Panc1 (cell line): ENCODE data around the gene UCP1. TPM values are rescaled to one million over a fixed set of nuclear protein-coding genes. Genes with fewer than 3 reads are reported as not detected.

Experiments
- ATAC-seq: fragments of 200-7000 bp; cut with Tn5 transposase; 2 replicates; pipeline ENCODE4 v1.9.1; 2020; ENCODE audit warnings: mild to moderate bottlenecking, moderate library complexity
- BruUV-seq: library from RNA; stranded (reverse); fragments of 400-500 nt; replicated peaks from 2 replicates; lab custom pipeline; 2021; lab: Mats Ljungman, UMichigan
- CTCF ChIA-PET: fragments of 300-600 bp; sonication (Branson Sonifier 250); formaldehyde crosslinking; loops from one replicate; lab custom pipeline; 2022; ENCODE audit warnings: antibody characterized with exemption; lab: Charles Lee
- POLR2A ChIA-PET: fragments of 300-600 bp; sonication (Branson Sonifier 250); formaldehyde crosslinking; loops from one replicate; lab custom pipeline; 2022; ENCODE audit warnings: antibody characterized with exemption; lab: Charles Lee
- DNase-seq: peaks from one replicate; pipeline ENCODE4 v3.0.0-alpha.2; 2010; ENCODE audit warnings: low read depth, low spot score
- H3K27ac ChIP-seq: 2 replicates; pipeline ENCODE4 v1.5.1; 2011; ENCODE audit warnings: mild to moderate bottlenecking, low read length, inconsistent platforms
- H3K27me3 ChIP-seq: fragments of 200-500 bp; sonication (Bioruptor generic); 2 replicates; pipeline ENCODE4 v1.6.0; 2014; ENCODE audit warnings: low read length, inconsistent platforms; ENCODE audit not compliant: control insufficient read depth, insufficient read depth
- H3K36me3 ChIP-seq: fragments of 200-500 bp; sonication (Bioruptor generic); 2 replicates; pipeline ENCODE4 v1.5.1; 2014; ENCODE audit warnings: inconsistent platforms, mild to moderate bottlenecking, low read length, moderate library complexity; ENCODE audit not compliant: control insufficient read depth, insufficient read depth
- H3K4me1 ChIP-seq: 2 replicates; pipeline ENCODE4 v1.5.1; 2011; ENCODE audit warnings: inconsistent platforms, mild to moderate bottlenecking, low read length, moderate library complexity; ENCODE audit not compliant: control insufficient read depth, insufficient read depth
- H3K4me3 ChIP-seq, 2 experiments: 2 replicates each; pipeline ENCODE4 v1.5.1; 2011 to 2012; ENCODE audit warnings: low read depth in 2 of 2, low read length in 2 of 2, mild to moderate bottlenecking in 2 of 2, inconsistent platforms in 1 of 2, moderate library complexity in 1 of 2
- H3K9me3 ChIP-seq: fragments of 200-500 bp; sonication (Bioruptor generic); 2 replicates; pipeline ENCODE4 v1.5.1; 2014; ENCODE audit warnings: low read depth, mild to moderate bottlenecking, inconsistent platforms, low read length, moderate library complexity; ENCODE audit not compliant: control insufficient read depth, insufficient read depth
- POLR2AphosphoS5 ChIP-seq: IDR thresholded peaks from 2 replicates; pipeline ENCODE4 v1.6.1; 2012; ENCODE audit warnings: mild to moderate bottlenecking, low read depth, low read length, moderate library complexity
- SIN3A ChIP-seq: IDR thresholded peaks from 2 replicates; pipeline ENCODE4 v1.6.1; 2012; ENCODE audit warnings: low read depth, mild to moderate bottlenecking, low read length, moderate library complexity, borderline replicate concordance; ENCODE audit not compliant: insufficient read depth
- TCF7L2 ChIP-seq: IDR thresholded peaks from 2 replicates; pipeline ENCODE4 v1.6.1; 2011; ENCODE audit warnings: mild to moderate bottlenecking, low read depth, low read length, inconsistent platforms
- in situ Hi-C: cut with HindIII; loops from 2 replicates; pipeline ENCODE4 v1.10.0; 2016; ENCODE audit warnings: low sequenced_read_pairs, low pct_unique_long_range_greater_than_20kb
- intact Hi-C: fragments of 100-400 bp; cut with micrococcal nuclease; formaldehyde crosslinking; loops from one replicate; pipeline ENCODE4 v1.10.0; 2022; ENCODE audit not compliant: unreplicated experiment
- total RNA-seq: library from RNA; stranded (reverse); gene quantifications from one replicate; pipeline ENCODE4 v1.2.1, GENCODE V29; 2021; ENCODE audit not compliant: unreplicated experiment
- TF ChIP-seq, protein P1 (sequence below): fragments of 450-650 bp; IDR thresholded peaks from 2 replicates; pipeline ENCODE4 v1.5.1; 2017; ENCODE audit warnings: mild to moderate bottlenecking
- TF ChIP-seq, protein P2 (sequence below), 2 experiments: IDR thresholded peaks; 2 replicates each; pipeline ENCODE4 v1.6.1; 2011 to 2012; ENCODE audit warnings: low read depth in 2 of 2, control low read depth in 1 of 2, low read length in 1 of 2, mild to moderate bottlenecking in 1 of 2, moderate library complexity in 1 of 2; ENCODE audit not compliant: insufficient read depth in 1 of 2

Gene UCP1
- total RNA-seq, 1 experiment from 2014 or later, result not detected

DNA sequence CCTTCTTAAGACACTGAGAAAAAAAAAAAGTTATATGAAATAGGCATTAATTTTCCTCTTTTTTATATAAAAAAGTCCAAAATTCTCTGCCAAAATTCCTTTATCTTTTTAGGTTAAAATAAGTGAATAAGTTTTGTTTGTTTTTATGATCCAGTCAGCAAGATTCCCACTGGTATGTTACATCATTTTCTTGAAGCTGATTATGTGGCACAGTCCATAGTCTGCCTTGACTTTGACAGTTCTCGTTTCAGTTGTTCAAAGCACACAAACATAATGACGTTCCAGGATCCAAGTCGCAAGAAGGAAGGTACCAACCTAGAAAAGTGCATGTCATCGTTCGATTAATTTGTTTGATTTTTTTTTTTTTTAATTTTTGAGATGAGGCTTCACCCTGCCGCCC, 9.1 kb downstream of the UCP1 start:
- POLR2A ChIA-PET, result no interaction called here
- TF ChIP-seq, protein P1, sequence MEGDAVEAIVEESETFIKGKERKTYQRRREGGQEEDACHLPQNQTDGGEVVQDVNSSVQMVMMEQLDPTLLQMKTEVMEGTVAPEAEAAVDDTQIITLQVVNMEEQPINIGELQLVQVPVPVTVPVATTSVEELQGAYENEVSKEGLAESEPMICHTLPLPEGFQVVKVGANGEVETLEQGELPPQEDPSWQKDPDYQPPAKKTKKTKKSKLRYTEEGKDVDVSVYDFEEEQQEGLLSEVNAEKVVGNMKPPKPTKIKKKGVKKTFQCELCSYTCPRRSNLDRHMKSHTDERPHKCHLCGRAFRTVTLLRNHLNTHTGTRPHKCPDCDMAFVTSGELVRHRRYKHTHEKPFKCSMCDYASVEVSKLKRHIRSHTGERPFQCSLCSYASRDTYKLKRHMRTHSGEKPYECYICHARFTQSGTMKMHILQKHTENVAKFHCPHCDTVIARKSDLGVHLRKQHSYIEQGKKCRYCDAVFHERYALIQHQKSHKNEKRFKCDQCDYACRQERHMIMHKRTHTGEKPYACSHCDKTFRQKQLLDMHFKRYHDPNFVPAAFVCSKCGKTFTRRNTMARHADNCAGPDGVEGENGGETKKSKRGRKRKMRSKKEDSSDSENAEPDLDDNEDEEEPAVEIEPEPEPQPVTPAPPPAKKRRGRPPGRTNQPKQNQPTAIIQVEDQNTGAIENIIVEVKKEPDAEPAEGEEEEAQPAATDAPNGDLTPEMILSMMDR, result no peak
- TF ChIP-seq TCF7L2 (no peak), POLR2AphosphoS5 (no peak), SIN3A (no peak)
- TF ChIP-seq, protein P2, sequence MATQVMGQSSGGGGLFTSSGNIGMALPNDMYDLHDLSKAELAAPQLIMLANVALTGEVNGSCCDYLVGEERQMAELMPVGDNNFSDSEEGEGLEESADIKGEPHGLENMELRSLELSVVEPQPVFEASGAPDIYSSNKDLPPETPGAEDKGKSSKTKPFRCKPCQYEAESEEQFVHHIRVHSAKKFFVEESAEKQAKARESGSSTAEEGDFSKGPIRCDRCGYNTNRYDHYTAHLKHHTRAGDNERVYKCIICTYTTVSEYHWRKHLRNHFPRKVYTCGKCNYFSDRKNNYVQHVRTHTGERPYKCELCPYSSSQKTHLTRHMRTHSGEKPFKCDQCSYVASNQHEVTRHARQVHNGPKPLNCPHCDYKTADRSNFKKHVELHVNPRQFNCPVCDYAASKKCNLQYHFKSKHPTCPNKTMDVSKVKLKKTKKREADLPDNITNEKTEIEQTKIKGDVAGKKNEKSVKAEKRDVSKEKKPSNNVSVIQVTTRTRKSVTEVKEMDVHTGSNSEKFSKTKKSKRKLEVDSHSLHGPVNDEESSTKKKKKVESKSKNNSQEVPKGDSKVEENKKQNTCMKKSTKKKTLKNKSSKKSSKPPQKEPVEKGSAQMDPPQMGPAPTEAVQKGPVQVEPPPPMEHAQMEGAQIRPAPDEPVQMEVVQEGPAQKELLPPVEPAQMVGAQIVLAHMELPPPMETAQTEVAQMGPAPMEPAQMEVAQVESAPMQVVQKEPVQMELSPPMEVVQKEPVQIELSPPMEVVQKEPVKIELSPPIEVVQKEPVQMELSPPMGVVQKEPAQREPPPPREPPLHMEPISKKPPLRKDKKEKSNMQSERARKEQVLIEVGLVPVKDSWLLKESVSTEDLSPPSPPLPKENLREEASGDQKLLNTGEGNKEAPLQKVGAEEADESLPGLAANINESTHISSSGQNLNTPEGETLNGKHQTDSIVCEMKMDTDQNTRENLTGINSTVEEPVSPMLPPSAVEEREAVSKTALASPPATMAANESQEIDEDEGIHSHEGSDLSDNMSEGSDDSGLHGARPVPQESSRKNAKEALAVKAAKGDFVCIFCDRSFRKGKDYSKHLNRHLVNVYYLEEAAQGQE (IDR thresholded peaks at IDR 0.05; ENCODE audit: insufficient read depth in 1 of 2, low read depth in 2 of 2, low read length in 1 of 2), result no peak

DNA sequence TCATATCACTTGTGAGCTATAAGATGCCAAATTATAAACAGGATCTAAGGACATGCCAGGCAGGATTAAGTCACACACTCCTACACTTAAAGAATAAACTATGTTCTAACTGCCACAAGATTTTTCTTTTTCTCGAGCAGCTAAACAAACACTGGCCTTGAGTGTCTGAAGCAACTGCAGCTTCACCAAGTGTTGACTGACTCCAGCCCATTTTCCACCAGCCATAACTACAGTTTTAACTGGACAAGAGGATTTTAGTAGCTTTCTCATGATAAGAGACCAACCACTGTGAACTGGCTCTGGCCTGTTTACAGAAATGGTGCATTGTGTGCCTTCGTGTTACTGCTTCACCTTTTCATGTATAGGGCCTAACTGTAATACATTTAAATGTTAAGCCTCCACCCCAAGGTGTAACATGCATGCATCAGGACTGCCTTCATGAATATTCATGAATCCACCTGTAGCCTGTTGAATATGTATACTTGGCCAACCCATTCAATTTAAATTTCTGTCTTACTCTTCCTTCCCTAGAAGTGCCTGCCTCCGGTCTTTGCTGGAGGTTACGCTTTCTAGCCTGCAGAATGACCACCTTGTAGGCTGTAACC, 10.8 kb downstream of the UCP1 start:
- Histone ChIP-seq H3K27ac (no peak overlapping the region), H3K27me3 (no peaks in the 10 kb centered on the region), H3K9me3 (no peaks in the 10 kb centered on the region), H3K4me1 (no peaks in the 10 kb centered on the region), H3K4me3 (no peak overlapping the region), H3K36me3 (no peaks in the 10 kb centered on the region)
- no TSS peak for BruUV-seq
- TF ChIP-seq POLR2AphosphoS5 (no peak), SIN3A (no peak), TCF7L2 (no peak)
- TF ChIP-seq, protein P1, result no peak
- TF ChIP-seq, protein P2 (IDR thresholded peaks at IDR 0.05; ENCODE audit: insufficient read depth in 1 of 2, low read depth in 2 of 2, low read length in 1 of 2), result no peak
- ChIA-PET POLR2A (no interaction called here), CTCF (no interaction called here)
- ATAC-seq (no peak), DNase-seq (no peak)
- in situ Hi-C loops (no loop called here), intact Hi-C loops (no loop called here)

More for the DNA sequence above, 9.1 kb downstream of the UCP1 start:
- CTCF ChIA-PET, result no interaction called here
- no peaks in the 10 kb centered on the region for H3K36me3 ChIP-seq
- DNase-seq, result no peak
- no peak overlapping the region for H3K4me3 ChIP-seq
- H3K4me1 ChIP-seq, result no peaks in the 10 kb centered on the region
- H3K27me3 ChIP-seq, result no peaks in the 10 kb centered on the region
- no TSS peak for BruUV-seq
- intact Hi-C loops (no loop called here), in situ Hi-C loops (no loop called here)
- H3K9me3 ChIP-seq, result no peaks in the 10 kb centered on the region
- H3K27ac ChIP-seq, result no peak overlapping the region
- no peak for ATAC-seq
